Measurements from ENCODE around the gene LCT.
A peak's percentile ranks its signal among the peaks of the same experiment; 100 is the strongest.

Gene LCT

GRCh38 chr2:135876066-135876711, 39.2 kb upstream of the LCT start, which contains the start of gene MCM6:
Gene MCM6, minus strand, starts transcription at chr2:135876443. Its CDS starts 78 bp downstream, at chr2:135876365.
- H3K36me3 ChIP-seq (replicated peaks; ENCODE audit: low read depth, low read length), result peaks cover 2% of the 10 kb centered on the region
- H3K9me3 ChIP-seq (ENCODE audit: insufficient read depth, low read length), result no peaks in the 10 kb centered on the region
- H3K9ac ChIP-seq (ENCODE audit: low read length), result peak within 1 kb of the TSS; percentile 87
- TF ChIP-seq CTCF (IDR thresholded peaks at IDR 0.05; ENCODE audit: low read depth, low read length) (no peak), EZH2phosphoT487 (IDR thresholded peaks at IDR 0.05; ENCODE audit: low read depth) (no peak)
- H4K20me1 ChIP-seq (ENCODE audit: insufficient read depth, low read length), result peaks cover 21% of the 10 kb centered on the region
- H3K4me2 ChIP-seq (ENCODE audit: low read length), result peak within 1 kb of the TSS; percentile 94
- peak within 1 kb of the TSS; percentile 98 for H3K4me3 ChIP-seq (ENCODE audit: low read length)
- H3K79me2 ChIP-seq (ENCODE audit: low read length), result peaks cover 34% of the 10 kb centered on the region
- H3K4me1 ChIP-seq (ENCODE audit: low read length), result peaks cover 9% of the 10 kb centered on the region; the same call in 1 of the 2 replicates
- H2AFZ ChIP-seq (ENCODE audit: low read depth, low read length), result peak within 1 kb of the TSS; percentile 19; the same call in 1 of the 2 replicates
- no peaks in the 10 kb centered on the region for H3K27me3 ChIP-seq (ENCODE audit: low read depth, low read length)
- peak within 1 kb of the TSS; percentile 69 for H3K27ac ChIP-seq (ENCODE audit: low read length)

- peak overlapping the region; percentile 87 for H3K9ac ChIP-seq (ENCODE audit: low read length)
- peaks cover 21% of the 10 kb centered on the region for H4K20me1 ChIP-seq (ENCODE audit: insufficient read depth, low read length)
- peaks cover 34% of the 10 kb centered on the region for H3K79me2 ChIP-seq (ENCODE audit: low read length)
- peak overlapping the region; percentile 69 for H3K27ac ChIP-seq (ENCODE audit: low read length)
- no peaks in the 10 kb centered on the region for H3K9me3 ChIP-seq (ENCODE audit: insufficient read depth, low read length)
- peaks cover 2% of the 10 kb centered on the region for H3K36me3 ChIP-seq (replicated peaks; ENCODE audit: low read depth, low read length)
- TF ChIP-seq EZH2phosphoT487 (IDR thresholded peaks at IDR 0.05; ENCODE audit: low read depth) (no peak), CTCF (IDR thresholded peaks at IDR 0.05; ENCODE audit: low read depth, low read length) (no peak)
- peak overlapping the region; percentile 98 for H3K4me3 ChIP-seq (ENCODE audit: low read length)
- H3K4me1 ChIP-seq (ENCODE audit: low read length), result peaks cover 9% of the 10 kb centered on the region; the same call in 1 of the 2 replicates
- no peaks in the 10 kb centered on the region for H3K27me3 ChIP-seq (ENCODE audit: low read depth, low read length)
- peak overlapping the region; percentile 94 for H3K4me2 ChIP-seq (ENCODE audit: low read length)
- H2AFZ ChIP-seq (ENCODE audit: low read depth, low read length), result no peak overlapping the region; the same call in 1 of the 2 replicates
Measured at GRCh38 chr2:135875491-135876065, 38.6 kb upstream of the LCT start.

- Histone ChIP-seq H3K9me3 (ENCODE audit: insufficient read depth, low read length) (no peaks in the 10 kb centered on the region), H2AFZ (ENCODE audit: low read depth, low read length) (no peak overlapping the region), H3K4me3 (ENCODE audit: low read length) (peak overlapping the region; percentile 98), H3K27me3 (ENCODE audit: low read depth, low read length) (no peaks in the 10 kb centered on the region), H3K9ac (ENCODE audit: low read length) (peak overlapping the region; percentile 87), H3K36me3 (replicated peaks; ENCODE audit: low read depth, low read length) (peaks cover 2% of the 10 kb centered on the region), H3K4me2 (ENCODE audit: low read length) (peak overlapping the region; percentile 94), H3K79me2 (ENCODE audit: low read length) (peaks cover 34% of the 10 kb centered on the region), H3K4me1 (ENCODE audit: low read length) (peaks cover 9% of the 10 kb centered on the region; the same call in 1 of the 2 replicates), H3K27ac (ENCODE audit: low read length) (no peak overlapping the region), H4K20me1 (ENCODE audit: insufficient read depth, low read length) (peaks cover 21% of the 10 kb centered on the region)
- TF ChIP-seq EZH2phosphoT487 (IDR thresholded peaks at IDR 0.05; ENCODE audit: low read depth) (no peak), CTCF (IDR thresholded peaks at IDR 0.05; ENCODE audit: low read depth, low read length) (no peak)
Measured at GRCh38 chr2:135874777-135875365, 37.9 kb upstream of the LCT start.

DNA sequence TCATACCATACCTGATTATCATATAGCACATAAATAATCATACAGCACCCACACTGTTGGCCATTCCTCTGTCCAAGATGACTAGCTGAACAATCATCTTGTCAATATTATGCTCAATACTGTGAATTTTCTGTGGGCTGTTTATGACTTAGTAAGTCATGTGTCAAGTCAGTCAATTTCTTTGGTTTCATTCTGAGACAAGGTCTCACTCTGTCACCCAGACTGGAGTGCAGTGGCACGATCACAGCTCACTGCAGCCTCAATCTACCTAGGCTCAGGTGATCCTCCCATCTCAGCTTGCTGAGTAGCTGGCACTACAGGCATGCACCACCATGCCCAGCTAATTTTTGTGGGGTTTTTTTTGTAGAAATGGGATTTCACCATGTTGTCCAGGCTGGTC, 33.6 kb upstream of the LCT start:
- H3K79me2 ChIP-seq (ENCODE audit: low read length), result peaks cover 48% of the 10 kb centered on the region
- H3K4me1 ChIP-seq (ENCODE audit: low read length), result peaks cover 7% of the 10 kb centered on the region; the same call in 1 of the 2 replicates
- no peak overlapping the region for H3K27ac ChIP-seq (ENCODE audit: low read length)
- peaks cover 41% of the 10 kb centered on the region for H4K20me1 ChIP-seq (ENCODE audit: insufficient read depth, low read length)
- no peak overlapping the region for H2AFZ ChIP-seq (ENCODE audit: low read depth, low read length)
- H3K36me3 ChIP-seq (replicated peaks; ENCODE audit: low read depth, low read length), result peaks cover 14% of the 10 kb centered on the region
- no peak overlapping the region for H3K4me2 ChIP-seq (ENCODE audit: low read length)
- no peak overlapping the region for H3K9ac ChIP-seq (ENCODE audit: low read length)
- no peak overlapping the region for H3K4me3 ChIP-seq (ENCODE audit: low read length)
- no peaks in the 10 kb centered on the region for H3K9me3 ChIP-seq (ENCODE audit: insufficient read depth, low read length)
- H3K27me3 ChIP-seq (ENCODE audit: low read depth, low read length), result no peaks in the 10 kb centered on the region
- TF ChIP-seq EZH2phosphoT487 (IDR thresholded peaks at IDR 0.05; ENCODE audit: low read depth) (no peak), CTCF (IDR thresholded peaks at IDR 0.05; ENCODE audit: low read depth, low read length) (no peak)
